ENCODE results near the gene RETREG2. TPM values are rescaled to one million over a fixed set of nuclear protein-coding genes. Genes with fewer than 3 reads are reported as not detected.

The RETREG2 gene
- total RNA-seq, 3 donors from 2014 or later (not counting 1 experiment from before 2014, with no cell fraction given), result 77.0 to 81.9 (median 79.0) TPM

DNA sequence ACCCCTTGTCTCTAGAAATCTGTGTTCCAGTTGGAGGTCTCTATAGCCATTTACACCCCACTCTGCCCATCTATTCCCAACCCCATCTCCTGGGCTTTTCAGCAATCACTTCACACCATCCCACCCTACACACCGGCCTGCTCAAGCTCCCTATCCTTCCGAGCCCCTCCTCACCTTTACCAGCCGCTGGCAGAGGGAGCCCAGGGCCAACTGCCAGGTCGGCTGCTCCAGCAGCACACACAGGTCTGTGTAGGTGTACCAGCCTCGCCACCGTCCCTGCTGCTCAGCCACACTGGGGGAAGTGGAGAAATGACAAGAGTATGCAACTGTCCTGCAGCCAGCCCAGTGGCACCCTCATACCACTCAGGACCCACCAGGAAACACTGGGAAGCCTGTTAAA is 4.9 kb upstream of the RETREG2 start:
- Histone ChIP-seq H3K27ac (ENCODE audit: low read length) (no peak overlapping the region), H3K4me3 (ENCODE audit: low read length) (no peak overlapping the region), H3K36me3 (ENCODE audit: control insufficient read depth, insufficient read depth, low read length) (peaks cover 36% of the 10 kb centered on the region), H3K27me3 (ENCODE audit: control insufficient read depth, insufficient read depth, low read length) (no peaks in the 10 kb centered on the region), H3K4me1 (ENCODE audit: control insufficient read depth, insufficient read depth, low read length) (peaks cover 26% of the 10 kb centered on the region), H3K9me3 (ENCODE audit: control insufficient read depth, insufficient read depth, low read length) (no peaks in the 10 kb centered on the region)
- no peaks in the 10 kb centered on the region for H3K27me3 Mint-ChIP-seq (ENCODE audit: low read depth in 2 of 2)
- peaks cover 9% of the 10 kb centered on the region for H3K36me3 Mint-ChIP-seq
- no peak overlapping the region for H3K4me3 Mint-ChIP-seq
- intact Hi-C loops (cut with micrococcal nuclease), result loop anchor here (10.0 kb wide), 1 partner anchor 212 kb away; the partner anchor contains the start of gene DNPEP
- no peak for DNase-seq
- 99% methylated on average over 6 of the region's 6 CpGs for WGBS (ENCODE audit: insufficient coverage)
- peaks cover 34 to 47% of the 10 kb centered on the region in 2 donors for H3K4me1 Mint-ChIP-seq
- no peak overlapping the region for H3K27ac Mint-ChIP-seq
- H3K9me3 Mint-ChIP-seq, result no peaks in the 10 kb centered on the region
- no peak for TF ChIP-seq CTCF (IDR thresholded peaks at IDR 0.05)
- no peak for ATAC-seq

DNA sequence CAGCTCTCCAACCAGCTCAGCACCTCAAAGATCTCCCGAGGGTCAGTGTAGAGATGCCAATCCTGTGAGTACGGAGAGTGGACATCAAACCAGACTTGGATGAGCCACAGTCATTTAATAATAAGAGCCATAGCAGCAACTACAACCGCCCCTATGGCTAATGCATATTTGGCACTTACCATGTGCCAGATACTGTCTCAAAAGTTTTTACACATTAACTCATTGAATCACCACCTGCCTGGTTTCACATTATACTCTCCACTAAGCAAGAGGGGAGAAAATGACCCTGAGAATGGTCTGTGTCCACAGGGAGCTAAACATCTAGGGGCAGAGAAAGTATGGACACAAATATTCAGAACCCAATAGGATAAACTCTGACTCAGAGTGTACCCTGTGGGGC is 3.9 kb upstream of the RETREG2 start:
- no peak for TF ChIP-seq CTCF (IDR thresholded peaks at IDR 0.05)
- no peaks in the 10 kb centered on the region for H3K27me3 ChIP-seq (ENCODE audit: control insufficient read depth, insufficient read depth, low read length)
- Mint-ChIP-seq H3K36me3 (peaks cover 9% of the 10 kb centered on the region), H3K4me3 (peak overlapping the region; percentile 60), H3K27ac (peak overlapping the region; percentile 41 to 43), H3K4me1 (peaks cover 40 to 54% of the 10 kb centered on the region in 2 donors), H3K9me3 (no peaks in the 10 kb centered on the region), H3K27me3 (ENCODE audit: low read depth in 2 of 2) (no peaks in the 10 kb centered on the region)
- intact Hi-C loops (cut with micrococcal nuclease), result loop anchor here (10.0 kb wide), 1 partner anchor 211 kb away; the partner anchor contains the start of gene DNPEP
- DNase-seq (no peak), ATAC-seq (no peak)
- WGBS (ENCODE audit: insufficient coverage), result 92% methylated on average over 3 of the region's 3 CpGs
- no peaks in the 10 kb centered on the region for H3K9me3 ChIP-seq (ENCODE audit: control insufficient read depth, insufficient read depth, low read length)
- H3K4me3 ChIP-seq (ENCODE audit: low read length), result no peak overlapping the region
- H3K36me3 ChIP-seq (ENCODE audit: control insufficient read depth, insufficient read depth, low read length), result peaks cover 36% of the 10 kb centered on the region
- H3K27ac ChIP-seq (ENCODE audit: low read length), result no peak overlapping the region
- H3K4me1 ChIP-seq (ENCODE audit: control insufficient read depth, insufficient read depth, low read length), result peaks cover 33% of the 10 kb centered on the region

DNA sequence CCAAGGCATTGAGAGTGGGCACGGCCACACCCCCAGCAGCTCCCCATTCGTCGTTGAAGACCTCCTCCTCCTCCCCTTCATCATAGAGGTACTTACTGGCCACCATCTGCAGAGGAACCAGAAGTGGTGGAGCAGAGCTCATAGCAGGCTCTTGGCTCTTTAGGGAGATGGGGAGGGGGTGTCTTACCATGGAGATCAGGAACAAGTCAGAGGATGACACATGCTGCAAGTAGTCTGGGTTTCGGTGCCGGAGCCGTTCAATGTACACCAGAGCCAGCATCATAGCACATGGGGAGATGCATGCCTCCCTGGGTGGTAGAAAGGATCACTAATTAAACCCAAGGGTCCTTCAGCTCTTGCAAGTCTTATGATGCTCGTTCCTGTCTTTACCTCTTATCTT is 3.3 kb upstream of the RETREG2 start:
- Mint-ChIP-seq H3K9me3 (no peaks in the 10 kb centered on the region), H3K27ac (peak overlapping the region; percentile 99 to 100), H3K27me3 (ENCODE audit: low read depth in 2 of 2) (no peaks in the 10 kb centered on the region), H3K4me1 (peaks cover 44 to 58% of the 10 kb centered on the region in 2 donors), H3K36me3 (peaks cover 9% of the 10 kb centered on the region), H3K4me3 (peak overlapping the region; percentile 60)
- H3K4me3 ChIP-seq (ENCODE audit: low read length), result no peak overlapping the region
- ATAC-seq, result no peak
- no peaks in the 10 kb centered on the region for H3K9me3 ChIP-seq (ENCODE audit: control insufficient read depth, insufficient read depth, low read length)
- no peak for TF ChIP-seq CTCF (IDR thresholded peaks at IDR 0.05)
- intact Hi-C loops (cut with micrococcal nuclease), result loop anchor here (5.0 to 10.0 kb wide), 2 partner anchors 210 to 278 kb away; partner anchors contain the start of gene DNPEP
- peaks cover 38% of the 10 kb centered on the region for H3K4me1 ChIP-seq (ENCODE audit: control insufficient read depth, insufficient read depth, low read length)
- peaks cover 39% of the 10 kb centered on the region for H3K36me3 ChIP-seq (ENCODE audit: control insufficient read depth, insufficient read depth, low read length)
- 93% methylated on average over 7 of the region's 7 CpGs for WGBS (ENCODE audit: insufficient coverage)
- no peak for DNase-seq
- H3K27me3 ChIP-seq (ENCODE audit: control insufficient read depth, insufficient read depth, low read length), result no peaks in the 10 kb centered on the region
- H3K27ac ChIP-seq (ENCODE audit: low read length), result no peak overlapping the region

- no peaks in the 10 kb centered on the region for H3K9me3 ChIP-seq (ENCODE audit: control insufficient read depth, insufficient read depth, low read length)
- H3K4me1 ChIP-seq (ENCODE audit: control insufficient read depth, insufficient read depth, low read length), result peaks cover 43% of the 10 kb centered on the region
- H3K27ac ChIP-seq (ENCODE audit: low read length), result peak overlapping the region; percentile 98
- Mint-ChIP-seq H3K4me3 (peak overlapping the region; percentile 83), H3K36me3 (peaks cover 9% of the 10 kb centered on the region), H3K9me3 (no peaks in the 10 kb centered on the region), H3K4me1 (peaks cover 45 to 64% of the 10 kb centered on the region in 2 donors), H3K27ac (peak overlapping the region; percentile 99 to 100), H3K27me3 (ENCODE audit: low read depth in 2 of 2) (no peaks in the 10 kb centered on the region)
- ATAC-seq (no peak), DNase-seq (no peak)
- 86% methylated on average over 6 of the region's 7 CpGs for WGBS (ENCODE audit: insufficient coverage)
- no peak for TF ChIP-seq CTCF (IDR thresholded peaks at IDR 0.05)
- peaks cover 46% of the 10 kb centered on the region for H3K36me3 ChIP-seq (ENCODE audit: control insufficient read depth, insufficient read depth, low read length)
- H3K4me3 ChIP-seq (ENCODE audit: low read length), result no peak overlapping the region
- intact Hi-C loops (cut with micrococcal nuclease), result loop anchor here (5.0 to 10.0 kb wide), 2 partner anchors 209 to 278 kb away; partner anchors contain the start of gene DNPEP
- H3K27me3 ChIP-seq (ENCODE audit: control insufficient read depth, insufficient read depth, low read length), result no peaks in the 10 kb centered on the region
These were observed 2.6 kb upstream of the RETREG2 start for GRCh38 chr2:219175486-219175885.
